ENCODE results near the gene ATOH7. TPM values are rescaled to one million over a fixed set of nuclear protein-coding genes. Genes with fewer than 3 reads are reported as not detected.
"Not testable (repeated sequence)": the region's sequence is repeated elsewhere in the genome, so short reads cannot be mapped to it uniquely, and the experiment has no call there.

Gene ATOH7
- total RNA-seq, 1 donor from 2014 or later, result not detected

- no peak for DNase-seq
- CTCF ChIA-PET, result interaction anchor here (0.7 kb wide), 1 partner anchor 17 kb away, joined by 3 read pairs; no protein-coding TSS in a partner anchor
- Mint-ChIP-seq H3K4me1 (peaks cover 6% of the 10 kb centered on the region), H3K27me3 (no peaks in the 10 kb centered on the region), H3K27ac (no peak overlapping the region), H3K9me3 (no peaks in the 10 kb centered on the region), H3K36me3 (ENCODE audit: low read depth) (no peaks in the 10 kb centered on the region), H3K4me3 (no peak overlapping the region)
- POLR2A ChIA-PET, result no interaction called here
- intact Hi-C loops (cut with micrococcal nuclease), result no loop called here
- no peak for ATAC-seq (ENCODE audit: low read depth)
- no peak for TF ChIP-seq CTCF (IDR thresholded peaks at IDR 0.05)
Measured at GRCh38 chr10:68251625-68252495, 19.9 kb upstream of the ATOH7 start.

GRCh38 chr10:68251151-68251550 is 19.2 kb upstream of the ATOH7 start:
- no peak for TF ChIP-seq CTCF (IDR thresholded peaks at IDR 0.05)
- intact Hi-C loops (cut with micrococcal nuclease), result no loop called here
- Mint-ChIP-seq H3K36me3 (ENCODE audit: low read depth) (no peaks in the 10 kb centered on the region), H3K4me3 (no peak overlapping the region), H3K9me3 (no peaks in the 10 kb centered on the region), H3K4me1 (peaks cover 6% of the 10 kb centered on the region), H3K27ac (no peak overlapping the region), H3K27me3 (no peaks in the 10 kb centered on the region)
- ATAC-seq (ENCODE audit: low read depth) (no peak), DNase-seq (no peak)
- CTCF ChIA-PET, result interaction anchor here (0.7 kb wide), 1 partner anchor 18 kb away, joined by 3 read pairs; no protein-coding TSS in a partner anchor
- POLR2A ChIA-PET, result no interaction called here

- TF ChIP-seq CTCF (IDR thresholded peaks at IDR 0.05), result no peak
- Mint-ChIP-seq H3K9me3 (no peaks in the 10 kb centered on the region), H3K27ac (no peak overlapping the region), H3K36me3 (ENCODE audit: low read depth) (no peaks in the 10 kb centered on the region), H3K4me1 (peaks cover 6% of the 10 kb centered on the region), H3K27me3 (no peaks in the 10 kb centered on the region), H3K4me3 (no peak overlapping the region)
- ChIA-PET POLR2A (no interaction called here), CTCF (no interaction called here)
- no peak for ATAC-seq (ENCODE audit: low read depth)
- no peak for DNase-seq
- intact Hi-C loops (cut with micrococcal nuclease), result no loop called here
Measured at GRCh38 chr10:68249297-68249696, 17.4 kb upstream of the ATOH7 start.

GRCh38 chr10:68247931-68248330 is 16.0 kb upstream of the ATOH7 start:
- no peaks in the 10 kb centered on the region for H3K27me3 Mint-ChIP-seq
- CTCF ChIA-PET, result no interaction called here
- no peak overlapping the region for H3K27ac Mint-ChIP-seq
- intact Hi-C loops (cut with micrococcal nuclease), result no loop called here
- no peaks in the 10 kb centered on the region for H3K9me3 Mint-ChIP-seq
- no peaks in the 10 kb centered on the region for H3K36me3 Mint-ChIP-seq (ENCODE audit: low read depth)
- peaks cover 6% of the 10 kb centered on the region for H3K4me1 Mint-ChIP-seq
- no peak for DNase-seq
- no peak for TF ChIP-seq CTCF (IDR thresholded peaks at IDR 0.05)
- no peak overlapping the region for H3K4me3 Mint-ChIP-seq
- POLR2A ChIA-PET, result no interaction called here
- no peak for ATAC-seq (ENCODE audit: low read depth)

- H3K27ac Mint-ChIP-seq; H3K27me3 Mint-ChIP-seq; H3K36me3 Mint-ChIP-seq (ENCODE audit: low read depth); DNase-seq; CTCF ChIA-PET; H3K4me3 Mint-ChIP-seq; POLR2A ChIA-PET; intact Hi-C loops (cut with micrococcal nuclease); ATAC-seq (ENCODE audit: low read depth); H3K9me3 Mint-ChIP-seq; H3K4me1 Mint-ChIP-seq: not testable (repeated sequence)
Measured at GRCh38 chr10:68246397-68246796, 14.5 kb upstream of the ATOH7 start.
